ENCODE results near the gene ORC6. TPM values are rescaled to one million over a fixed set of nuclear protein-coding genes. Genes with fewer than 3 reads are reported as not detected.

The ORC6 gene
- total RNA-seq, 1 experiment from 2014 or later = 95.0 TPM

- no peak overlapping the region for H3K4ac ChIP-seq (ENCODE audit: low read depth, low read length)
- no peaks in the 10 kb centered on the region for H3K36me3 Mint-ChIP-seq (ENCODE audit: insufficient read depth in 1 of 3, low read depth in 3 of 3)
- H2BK20ac ChIP-seq (ENCODE audit: low read depth, low read length, poor library complexity, severe bottlenecking) = no peak overlapping the region
- no peak overlapping the region for H3K4me3 Mint-ChIP-seq
- no peak overlapping the region for H4K91ac ChIP-seq (ENCODE audit: insufficient read length, low read depth, low read length)
- H3K27ac Mint-ChIP-seq = no peak overlapping the region; a peak in 1 of 7 replicates
- H3K27me3 ChIP-seq (ENCODE audit: insufficient read depth, low read length) = no peaks in the 10 kb centered on the region
- H2BK12ac ChIP-seq (ENCODE audit: insufficient read length, low read depth, low read length) = no peak overlapping the region
- H3K23me2 ChIP-seq (ENCODE audit: insufficient read length, low read depth, low read length, poor library complexity, severe bottlenecking) = no peaks in the 10 kb centered on the region
- no peak overlapping the region for H3K56ac ChIP-seq (ENCODE audit: insufficient read length, low read depth, low read length)
- no peak overlapping the region for H3K27ac ChIP-seq (ENCODE audit: insufficient read length, low read depth, low read length)
- no peaks in the 10 kb centered on the region for H3K27me3 Mint-ChIP-seq (ENCODE audit: low read depth)
- no peak overlapping the region for H3T11ph ChIP-seq (ENCODE audit: low read length)
- no peak overlapping the region for H3K23ac ChIP-seq (ENCODE audit: insufficient read length, low read depth, low read length)
- no peaks in the 10 kb centered on the region for H3K9me3 Mint-ChIP-seq
- no peak overlapping the region for H3K14ac ChIP-seq (ENCODE audit: insufficient read depth, low read length)
- no peaks in the 10 kb centered on the region for H4K20me1 ChIP-seq (ENCODE audit: control insufficient read depth, insufficient read depth, insufficient read length)
- H3K79me1 ChIP-seq (ENCODE audit: insufficient read depth, low read depth, low read length, poor library complexity, severe bottlenecking) = no peaks in the 10 kb centered on the region
- H3K4me1 Mint-ChIP-seq = no peaks in the 10 kb centered on the region
- no peaks in the 10 kb centered on the region for H3K4me1 ChIP-seq (ENCODE audit: insufficient read depth, low read length)
- no peak for DNase-seq
- H2BK5ac ChIP-seq (ENCODE audit: insufficient read length, low read length) = no peak overlapping the region
- TF ChIP-seq, protein P1, sequence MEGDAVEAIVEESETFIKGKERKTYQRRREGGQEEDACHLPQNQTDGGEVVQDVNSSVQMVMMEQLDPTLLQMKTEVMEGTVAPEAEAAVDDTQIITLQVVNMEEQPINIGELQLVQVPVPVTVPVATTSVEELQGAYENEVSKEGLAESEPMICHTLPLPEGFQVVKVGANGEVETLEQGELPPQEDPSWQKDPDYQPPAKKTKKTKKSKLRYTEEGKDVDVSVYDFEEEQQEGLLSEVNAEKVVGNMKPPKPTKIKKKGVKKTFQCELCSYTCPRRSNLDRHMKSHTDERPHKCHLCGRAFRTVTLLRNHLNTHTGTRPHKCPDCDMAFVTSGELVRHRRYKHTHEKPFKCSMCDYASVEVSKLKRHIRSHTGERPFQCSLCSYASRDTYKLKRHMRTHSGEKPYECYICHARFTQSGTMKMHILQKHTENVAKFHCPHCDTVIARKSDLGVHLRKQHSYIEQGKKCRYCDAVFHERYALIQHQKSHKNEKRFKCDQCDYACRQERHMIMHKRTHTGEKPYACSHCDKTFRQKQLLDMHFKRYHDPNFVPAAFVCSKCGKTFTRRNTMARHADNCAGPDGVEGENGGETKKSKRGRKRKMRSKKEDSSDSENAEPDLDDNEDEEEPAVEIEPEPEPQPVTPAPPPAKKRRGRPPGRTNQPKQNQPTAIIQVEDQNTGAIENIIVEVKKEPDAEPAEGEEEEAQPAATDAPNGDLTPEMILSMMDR (conservative IDR thresholded peaks at IDR 0.05) = no peak
- H4K5ac ChIP-seq (ENCODE audit: insufficient read length, low read depth, low read length) = no peak overlapping the region
- H3K9me3 ChIP-seq (ENCODE audit: control insufficient read depth, low read depth, low read length) = no peaks in the 10 kb centered on the region
- H3K4me2 ChIP-seq (ENCODE audit: insufficient read depth, insufficient read length, low read length) = no peak overlapping the region
- H2AK5ac ChIP-seq (ENCODE audit: insufficient read length, low read length) = no peak overlapping the region
- no peak overlapping the region for H3K18ac ChIP-seq (ENCODE audit: insufficient read length, low read depth, low read length)
- no peaks in the 10 kb centered on the region for H3K79me2 ChIP-seq (ENCODE audit: insufficient read depth, low read length)
- H2BK120ac ChIP-seq (ENCODE audit: low read depth, low read length, poor library complexity, severe bottlenecking) = no peak overlapping the region
- H3K9ac ChIP-seq (ENCODE audit: extremely low read depth, insufficient read length, low read length) = no peak overlapping the region
- no peak overlapping the region for H2AFZ ChIP-seq (ENCODE audit: low read length)
- no CpG with 5 or more reads among the region's 6 CpGs for WGBS (ENCODE audit: extremely low coverage, insufficient read length, low lambda C conversion rate)
- H2BK15ac ChIP-seq (ENCODE audit: low read depth, low read length) = no peak overlapping the region
- H4K8ac ChIP-seq (replicated peaks; ENCODE audit: insufficient read length, low read depth, low read length) = no peak overlapping the region
Measured at GRCh38 chr16:46715769-46716305, 26.4 kb downstream of the ORC6 start.

Measured in H9 (cell line).